Large intestine (tissue), 3 donors: Measurements from ENCODE around the gene RLF. TPM values are rescaled to one million over a fixed set of nuclear protein-coding genes. Genes with fewer than 3 reads are reported as not detected.

Source experiments
- DNase-seq, 2 donors: peaks; one replicate each; pipeline versions ENCODE4 v3.0.0 to v3.0.0-alpha.2; 2013
- H3K27ac ChIP-seq: one replicate; pipeline ENCODE4 v1.5.1; 2013; ENCODE audit warnings: low read length
- H3K27me3 ChIP-seq: 2 replicates; pipeline ENCODE4 v1.6.1; 2013; ENCODE audit warnings: low read length; ENCODE audit not compliant: control insufficient read depth, insufficient read depth
- H3K36me3 ChIP-seq: 2 replicates; pipeline ENCODE4 v1.6.1; 2013; ENCODE audit warnings: low read length; ENCODE audit not compliant: control insufficient read depth, insufficient read depth
- H3K4me1 ChIP-seq: one replicate; pipeline ENCODE4 v1.6.1; 2013; ENCODE audit warnings: low read length; ENCODE audit not compliant: control insufficient read depth, insufficient read depth
- H3K4me3 ChIP-seq: one replicate; pipeline ENCODE4 v1.5.1; 2013; ENCODE audit warnings: low read length
- H3K9me3 ChIP-seq: one replicate; pipeline ENCODE4 v1.6.1; 2013; ENCODE audit warnings: mild to moderate bottlenecking, low read depth, low read length, moderate library complexity; ENCODE audit not compliant: control insufficient read depth
- WGBS: methylation state at CpG from one replicate; pipeline ENCODE4 v1.1.5; 2013; ENCODE audit warnings: low lambda C conversion rate; ENCODE audit not compliant: insufficient coverage; 5-methylcytosine and 5-hydroxymethylcytosine counted together
- polyA plus RNA-seq: library from polyadenylated mRNA; unstranded; fragments of 120-200 nt; gene quantifications from one replicate; pipeline ENCODE4 v1.2.1, GENCODE V29; 2013

Gene RLF
- polyA plus RNA-seq, 1 donor = 19.0 TPM

DNA sequence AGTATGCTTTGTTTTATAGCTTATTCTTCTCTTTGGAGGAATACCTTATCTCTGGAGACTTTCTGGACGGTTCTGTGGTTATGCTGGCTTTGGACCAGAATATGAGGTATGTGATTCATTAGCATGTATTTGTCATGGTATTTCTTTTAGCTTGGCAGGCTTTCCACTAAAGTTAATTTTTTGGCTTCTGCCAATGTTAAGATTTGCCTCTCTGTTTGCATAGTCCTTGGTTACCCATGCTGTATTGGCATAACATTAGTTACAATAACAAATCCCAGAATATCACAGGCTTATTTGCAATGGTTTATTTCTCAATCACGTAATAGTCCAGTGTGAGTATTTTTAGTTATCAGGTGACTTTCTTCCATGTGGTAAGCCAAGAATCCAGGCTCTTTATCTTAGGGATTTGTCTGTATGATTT lies 106.6 kb downstream of the RLF start:
- Histone ChIP-seq H3K4me3 (no peak overlapping the region), H3K27me3 (no peaks in the 10 kb centered on the region), H3K9me3 (no peaks in the 10 kb centered on the region), H3K36me3 (peaks cover 48% of the 10 kb centered on the region), H3K4me1 (no peaks in the 10 kb centered on the region), H3K27ac (no peak overlapping the region)
- WGBS = 86% methylated on average over 1 of the region's 2 CpGs
- DNase-seq = no peak

DNA sequence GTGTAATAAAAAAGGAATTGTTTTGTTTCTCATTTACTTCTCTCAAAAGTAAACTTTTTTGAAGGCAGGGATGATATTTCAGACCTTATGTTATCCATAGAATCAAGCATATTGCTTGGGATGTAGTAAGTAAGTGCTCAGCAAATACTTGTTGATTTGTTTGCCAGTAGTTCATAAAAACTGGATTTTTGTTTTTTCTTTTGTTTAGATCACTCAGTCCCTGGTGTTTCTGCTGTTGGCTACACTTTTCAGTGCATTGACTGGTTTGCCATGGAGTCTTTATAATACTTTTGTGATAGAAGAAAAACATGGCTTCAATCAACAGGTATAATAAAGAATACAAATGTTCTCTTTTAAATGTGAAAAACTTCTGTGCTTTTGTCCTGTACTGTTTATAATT lies 107.0 kb downstream of the RLF start:
- H3K27ac ChIP-seq = no peak overlapping the region
- H3K4me3 ChIP-seq = no peak overlapping the region
- H3K9me3 ChIP-seq = no peaks in the 10 kb centered on the region
- no peak for DNase-seq
- H3K27me3 ChIP-seq = no peaks in the 10 kb centered on the region
- H3K36me3 ChIP-seq = peaks cover 47% of the 10 kb centered on the region
- H3K4me1 ChIP-seq = no peaks in the 10 kb centered on the region

DNA sequence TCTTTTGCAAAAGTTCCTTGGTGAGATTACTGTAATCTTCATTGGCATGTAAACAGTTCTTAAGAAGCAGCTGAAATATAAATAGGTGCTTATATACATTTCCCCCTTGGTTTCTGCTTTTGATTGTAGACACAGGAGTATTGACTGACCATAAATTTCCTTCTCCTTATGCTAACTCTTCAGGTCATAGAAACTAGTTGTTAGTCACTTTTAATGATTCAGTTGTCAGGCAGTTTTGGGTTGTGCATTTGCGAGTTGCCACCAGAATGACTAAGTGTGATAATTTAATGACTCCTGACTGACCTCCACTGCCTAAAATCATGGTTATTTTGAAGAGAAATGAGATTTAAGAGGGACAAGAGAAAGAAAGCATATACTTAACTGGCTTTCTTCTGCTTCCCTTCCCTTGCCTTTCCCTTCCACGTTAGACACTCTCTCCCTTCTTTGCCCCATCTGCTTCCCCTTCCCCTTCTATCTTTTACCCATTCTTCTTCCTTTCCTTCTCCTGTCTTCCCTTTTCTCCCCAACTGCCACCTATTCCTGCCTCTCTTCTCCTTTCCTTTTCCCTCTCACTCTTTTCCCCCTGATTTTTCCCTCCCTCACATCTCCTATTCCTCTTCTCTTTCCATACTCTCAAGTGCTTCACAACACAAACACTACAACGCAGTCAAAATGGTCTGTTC lies 109.1 kb downstream of the RLF start:
- H3K4me1 ChIP-seq = no peaks in the 10 kb centered on the region
- no peak overlapping the region for H3K4me3 ChIP-seq
- no peaks in the 10 kb centered on the region for H3K27me3 ChIP-seq
- DNase-seq = no peak
- H3K9me3 ChIP-seq = no peaks in the 10 kb centered on the region
- peaks cover 46% of the 10 kb centered on the region for H3K36me3 ChIP-seq
- 91% methylated on average over 1 of the region's 3 CpGs for WGBS
- H3K27ac ChIP-seq = no peak overlapping the region

DNA sequence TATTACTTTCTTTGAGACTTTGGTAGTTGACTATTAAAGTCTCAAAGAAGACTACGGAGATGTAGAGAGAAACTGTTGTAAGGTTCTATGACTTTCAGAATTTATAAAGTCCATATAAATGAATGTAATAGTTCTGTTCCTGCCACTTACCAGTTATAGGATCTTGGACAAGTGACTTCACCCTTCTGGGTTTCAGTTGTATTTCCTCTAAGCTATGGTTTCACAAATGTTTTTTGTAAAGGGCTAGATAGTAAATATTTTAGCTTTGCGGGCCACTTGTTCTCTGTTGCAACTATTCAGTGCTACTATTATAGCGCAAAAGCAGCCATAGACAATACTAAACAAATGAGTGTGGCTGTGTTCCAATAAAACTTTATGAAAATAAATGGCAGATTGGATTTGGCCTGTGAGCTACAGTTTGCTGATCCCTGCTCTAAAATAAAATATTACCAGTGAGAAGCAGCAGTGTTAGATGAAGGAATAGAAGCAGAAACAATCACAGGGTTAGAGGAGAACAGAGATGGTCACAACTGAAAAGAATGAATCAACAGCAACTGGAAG lies 111.5 kb downstream of the RLF start:
- Histone ChIP-seq H3K27ac (no peak overlapping the region), H3K36me3 (peaks cover 49% of the 10 kb centered on the region), H3K9me3 (no peaks in the 10 kb centered on the region), H3K27me3 (no peaks in the 10 kb centered on the region), H3K4me1 (no peaks in the 10 kb centered on the region), H3K4me3 (no peak overlapping the region)
- no peak for DNase-seq
- no CpG with 5 or more reads among the region's 3 CpGs for WGBS

DNA sequence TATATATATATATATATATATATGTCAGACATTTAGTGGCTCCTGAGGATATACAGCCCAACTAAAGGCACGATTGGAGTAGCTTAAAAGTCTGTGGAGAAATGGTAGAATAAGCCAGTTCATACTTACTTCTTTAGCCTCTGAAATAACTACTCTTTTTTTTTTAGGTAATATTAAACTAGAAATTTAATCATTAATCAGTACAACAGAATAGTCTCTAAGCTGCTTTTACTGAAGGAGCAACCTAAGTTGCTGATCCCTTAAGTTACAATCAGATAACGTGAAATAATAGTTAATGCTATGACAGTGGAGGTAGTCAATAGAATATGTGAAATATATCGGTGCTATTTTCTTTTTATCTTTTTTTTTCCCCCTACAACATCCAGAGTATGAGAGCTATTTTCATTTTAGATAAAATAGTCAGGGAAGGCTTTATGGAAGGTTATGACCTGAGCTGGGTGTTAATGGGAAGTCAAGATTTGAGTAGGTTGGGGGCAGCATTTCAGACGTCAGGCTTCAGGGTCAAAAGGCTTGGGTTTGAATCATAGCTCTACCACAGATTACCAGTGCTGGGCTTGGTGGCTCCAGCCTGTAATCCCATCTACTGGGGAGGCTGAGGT lies 112.5 kb downstream of the RLF start:
- DNase-seq = peak in 1 of 2 donors; percentile 41
- Histone ChIP-seq H3K9me3 (no peaks in the 10 kb centered on the region), H3K4me3 (no peak overlapping the region), H3K4me1 (no peaks in the 10 kb centered on the region), H3K27ac (peak overlapping the region; percentile 38), H3K36me3 (peaks cover 44% of the 10 kb centered on the region), H3K27me3 (no peaks in the 10 kb centered on the region)
- 17% methylated on average over 2 of the region's 4 CpGs for WGBS

DNA sequence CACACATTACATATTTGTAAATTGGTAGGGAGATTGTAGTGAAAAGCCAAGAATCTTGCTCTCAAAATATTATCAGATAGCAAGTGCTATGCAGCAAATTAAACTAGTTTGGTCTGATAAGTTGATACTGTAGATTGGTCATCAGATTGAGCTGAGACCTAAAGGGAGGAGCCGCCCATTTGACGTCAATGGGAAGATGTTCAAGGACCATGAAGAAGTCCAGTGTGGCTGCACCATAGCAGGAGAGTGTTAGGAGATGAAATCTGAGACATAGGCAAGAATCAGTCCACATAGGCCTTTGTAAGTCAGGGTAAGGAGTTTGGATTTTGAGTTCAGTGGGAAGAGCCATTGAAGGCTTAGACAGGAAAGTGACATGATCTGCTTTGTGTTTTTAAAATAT lies 113.1 kb downstream of the RLF start:
- H3K27me3 ChIP-seq = no peaks in the 10 kb centered on the region
- DNase-seq = no peak
- peaks cover 42% of the 10 kb centered on the region for H3K36me3 ChIP-seq
- no peak overlapping the region for H3K4me3 ChIP-seq
- H3K9me3 ChIP-seq = no peaks in the 10 kb centered on the region
- no peaks in the 10 kb centered on the region for H3K4me1 ChIP-seq
- peak overlapping the region; percentile 38 for H3K27ac ChIP-seq
- WGBS = no CpG with 5 or more reads among the region's 2 CpGs

DNA sequence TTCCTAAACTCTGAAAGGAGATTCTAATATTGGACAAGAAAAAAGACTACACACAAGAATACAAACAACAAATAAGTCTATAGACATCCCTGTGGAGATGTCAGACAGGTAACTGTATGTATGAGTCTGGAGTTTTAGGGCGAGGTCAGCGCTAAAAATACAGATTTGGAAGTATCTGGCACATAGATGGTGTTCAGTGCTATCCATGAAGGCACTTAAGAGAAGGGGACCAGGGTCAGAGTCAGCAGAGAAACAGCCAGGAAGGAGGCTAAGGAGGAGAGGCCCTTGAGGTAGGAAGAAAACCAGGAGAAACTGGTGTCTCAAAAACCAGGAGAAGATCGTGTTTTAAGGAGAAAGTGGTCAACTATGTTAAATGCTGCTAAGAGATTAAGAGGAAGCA lies 114.9 kb downstream of the RLF start:
- Histone ChIP-seq H3K4me1 (no peaks in the 10 kb centered on the region), H3K9me3 (no peaks in the 10 kb centered on the region), H3K4me3 (no peak overlapping the region), H3K36me3 (peaks cover 33% of the 10 kb centered on the region), H3K27me3 (no peaks in the 10 kb centered on the region), H3K27ac (no peak overlapping the region)
- DNase-seq = no peak
- 100% methylated on average over 1 of the region's 3 CpGs for WGBS

DNA sequence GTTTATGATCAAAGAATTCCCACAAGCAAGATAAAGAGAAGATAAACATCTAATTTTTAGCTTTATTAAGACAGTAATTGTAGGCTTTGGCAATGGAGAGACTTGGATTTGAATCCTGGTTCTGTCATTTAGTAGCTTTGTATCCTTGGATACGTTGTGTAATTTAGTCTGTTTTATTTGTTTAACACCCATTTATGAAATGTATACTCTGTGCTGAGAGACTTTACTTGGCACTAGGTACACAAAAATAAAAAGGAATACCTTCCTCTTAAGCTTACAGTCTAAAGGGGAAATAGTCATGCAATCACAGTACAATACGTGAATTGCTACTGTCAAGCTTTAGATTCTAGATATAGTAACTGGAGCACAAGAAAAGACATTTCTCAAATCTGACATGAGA lies 120.7 kb downstream of the RLF start:
- no peak overlapping the region for H3K27ac ChIP-seq

More for the DNA sequence above, 120.7 kb downstream of the RLF start:
- Histone ChIP-seq H3K27me3 (no peaks in the 10 kb centered on the region), H3K9me3 (no peaks in the 10 kb centered on the region), H3K36me3 (peaks cover 32% of the 10 kb centered on the region), H3K4me3 (no peak overlapping the region), H3K4me1 (no peaks in the 10 kb centered on the region)
- no peak for DNase-seq
- no CpG with 5 or more reads among the region's 2 CpGs for WGBS

Other genes starting within 250 kb of the RLF start
- gene MFSD2A, start 206.2 kb upstream of the RLF start, polyA plus RNA-seq = 27.1 TPM
- gene CAP1, start 120.7 kb upstream of the RLF start, polyA plus RNA-seq = 198 TPM
- 66.3 TPM for gene PPT1, start 64.1 kb upstream of the RLF start, polyA plus RNA-seq
- gene TMCO2, start 86.5 kb downstream of the RLF start, polyA plus RNA-seq = not detected
- gene ZMPSTE24, start 96.8 kb downstream of the RLF start, polyA plus RNA-seq = 45.9 TPM
- 11.0 TPM for gene COL9A2, start 155.9 kb downstream of the RLF start, polyA plus RNA-seq
- gene SMAP2, start 212.3 kb downstream of the RLF start, polyA plus RNA-seq = 21.6 TPM